Muscle layer of colon (tissue), 2 donors: ENCODE measurements around the gene SEPTIN1.
"Not testable (repeated sequence)": the region's sequence is repeated elsewhere in the genome, so short reads cannot be mapped to it uniquely, and the experiment has no call there.

Experiments
- H3K27ac ChIP-seq: one replicate; pipeline ENCODE4 v1.7.0; 2013; ENCODE audit warnings: low read depth, mild to moderate bottlenecking, low read length, moderate library complexity
- H3K27me3 ChIP-seq, 2 donors: one replicate each; pipeline ENCODE4 v1.7.0; 2013; ENCODE audit warnings: low read length in 2 of 2, mild to moderate bottlenecking in 2 of 2; ENCODE audit not compliant: insufficient read depth in 2 of 2, control insufficient read depth in 1 of 2
- H3K36me3 ChIP-seq: one replicate; pipeline ENCODE4 v1.7.0; 2013; ENCODE audit warnings: mild to moderate bottlenecking, low read length; ENCODE audit not compliant: insufficient read depth
- H3K4me1 ChIP-seq: one replicate; pipeline ENCODE4 v1.7.0; 2013; ENCODE audit warnings: mild to moderate bottlenecking, low read length; ENCODE audit not compliant: insufficient read depth
- H3K4me3 ChIP-seq, 2 donors: one replicate each; pipeline ENCODE4 v1.7.0; 2013; ENCODE audit warnings: low read length in 2 of 2, low read depth in 1 of 2, mild to moderate bottlenecking in 1 of 2, moderate library complexity in 1 of 2
- H3K9ac ChIP-seq: one replicate; pipeline ENCODE4 v1.7.0; 2013; ENCODE audit warnings: low read length
- H3K9me3 ChIP-seq: one replicate; pipeline ENCODE4 v1.7.0; 2013; ENCODE audit warnings: mild to moderate bottlenecking, low read length
- donor health status: abdominal sarcoma.
- donor health status: Adenocarcinoma of cecum.

SEPTIN1 gene

DNA sequence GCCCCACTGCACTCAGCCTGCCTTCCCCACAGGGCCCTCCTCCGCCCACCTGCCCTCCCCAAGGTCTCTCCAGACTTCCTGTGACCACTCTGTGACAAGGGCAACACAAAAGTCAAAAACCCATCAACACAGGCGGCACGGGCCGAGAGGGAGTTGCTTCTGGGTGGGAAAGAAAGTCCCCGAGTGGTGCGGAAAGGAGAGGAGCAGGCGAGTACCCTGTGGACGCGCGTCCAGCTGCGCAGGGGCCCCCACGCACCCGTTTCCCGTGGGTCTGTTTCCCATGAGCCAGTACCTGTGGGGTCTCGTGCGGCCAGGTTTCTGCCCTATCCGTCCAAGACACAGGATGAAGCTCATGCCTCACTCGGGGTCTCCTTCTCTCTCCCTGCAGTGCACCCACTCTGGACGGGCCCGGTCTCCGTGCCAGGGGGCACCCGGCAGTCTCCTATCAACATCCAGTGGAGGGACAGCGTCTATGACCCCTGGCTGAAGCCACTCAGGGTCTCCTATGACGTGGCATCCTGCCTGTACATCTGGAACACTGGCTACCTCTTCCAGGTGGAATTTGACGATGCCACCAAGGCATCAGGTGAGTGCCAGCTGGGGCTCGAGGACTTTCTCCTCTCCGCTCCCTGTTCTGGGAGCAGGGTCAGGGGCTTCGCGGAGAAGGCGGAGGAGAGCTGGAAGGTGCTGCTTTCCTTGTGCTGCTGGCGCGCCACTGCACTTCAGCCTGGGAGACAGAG lies 39.4 kb downstream of the SEPTIN1 start:
- no peaks in the 10 kb centered on the region for H3K4me1 ChIP-seq
- H3K27ac ChIP-seq: no peak overlapping the region
- H3K27me3 ChIP-seq: no peaks in the 10 kb centered on the region
- H3K9ac ChIP-seq: no peak overlapping the region
- no peaks in the 10 kb centered on the region for H3K9me3 ChIP-seq
- no peaks in the 10 kb centered on the region for H3K36me3 ChIP-seq
- H3K4me3 ChIP-seq: no peak overlapping the region

GRCh38 chr16:30341971-30342370 lies 40.4 kb downstream of the SEPTIN1 start:
- H3K4me3 ChIP-seq, H3K27me3 ChIP-seq, H3K9me3 ChIP-seq, H3K36me3 ChIP-seq, H3K4me1 ChIP-seq, H3K27ac ChIP-seq, H3K9ac ChIP-seq: not testable (repeated sequence)

- no peak overlapping the region for H3K27ac ChIP-seq
Measured at GRCh38 chr16:30340621-30341020, 41.7 kb downstream of the SEPTIN1 start.

DNA sequence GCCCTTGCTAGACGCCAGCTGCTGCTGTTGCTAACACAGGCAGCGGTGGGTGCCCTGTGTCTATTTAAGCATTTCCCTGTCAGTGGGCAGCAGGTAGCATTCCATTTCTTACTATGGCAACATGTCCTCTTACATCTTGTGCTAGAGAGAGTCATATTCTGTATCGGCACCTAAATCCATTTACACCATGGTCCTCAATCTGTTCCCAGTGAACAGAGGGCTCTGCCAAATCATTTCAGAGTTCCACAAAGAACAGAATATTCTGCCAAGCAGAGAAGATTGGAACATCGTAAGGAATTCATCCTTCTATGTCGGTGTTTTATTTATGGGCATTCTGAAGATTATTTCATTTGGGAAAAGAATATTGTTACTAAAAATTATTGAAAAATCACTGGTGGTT lies 43.6 kb downstream of the SEPTIN1 start:
- not testable (repeated sequence) for H3K9ac ChIP-seq, H3K27ac ChIP-seq, H3K36me3 ChIP-seq, H3K4me1 ChIP-seq, H3K27me3 ChIP-seq, H3K4me3 ChIP-seq, H3K9me3 ChIP-seq

More at GRCh38 chr16:30340621-30341020, 41.7 kb downstream of the SEPTIN1 start:
- Histone ChIP-seq H3K9me3 (no peaks in the 10 kb centered on the region), H3K36me3 (no peaks in the 10 kb centered on the region), H3K4me3 (no peak overlapping the region), H3K4me1 (peaks cover 4% of the 10 kb centered on the region), H3K9ac (no peak overlapping the region), H3K27me3 (no peaks in the 10 kb centered on the region)

DNA sequence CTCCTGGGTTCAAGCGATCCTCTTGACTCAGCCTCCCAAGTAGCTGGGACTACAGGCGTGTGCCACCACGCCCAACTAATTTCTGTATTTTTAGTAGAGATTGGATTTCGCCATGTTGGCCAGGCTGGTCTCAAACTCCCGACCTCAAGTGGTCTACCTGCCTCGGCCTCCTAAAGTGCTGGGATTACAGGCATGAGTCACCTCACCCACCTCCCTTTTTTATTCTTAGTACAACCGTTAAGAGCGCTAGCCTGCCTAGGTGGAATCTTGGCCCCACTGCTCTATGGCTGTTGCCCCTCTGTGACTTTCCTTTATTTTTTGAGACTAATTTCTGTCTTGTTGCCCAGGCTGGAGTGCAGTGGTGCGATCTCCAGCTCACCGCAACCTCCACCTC lies 44.4 kb downstream of the SEPTIN1 start:
- not testable (repeated sequence) for H3K9me3 ChIP-seq, H3K27ac ChIP-seq, H3K4me3 ChIP-seq, H3K4me1 ChIP-seq, H3K9ac ChIP-seq, H3K36me3 ChIP-seq, H3K27me3 ChIP-seq

DNA sequence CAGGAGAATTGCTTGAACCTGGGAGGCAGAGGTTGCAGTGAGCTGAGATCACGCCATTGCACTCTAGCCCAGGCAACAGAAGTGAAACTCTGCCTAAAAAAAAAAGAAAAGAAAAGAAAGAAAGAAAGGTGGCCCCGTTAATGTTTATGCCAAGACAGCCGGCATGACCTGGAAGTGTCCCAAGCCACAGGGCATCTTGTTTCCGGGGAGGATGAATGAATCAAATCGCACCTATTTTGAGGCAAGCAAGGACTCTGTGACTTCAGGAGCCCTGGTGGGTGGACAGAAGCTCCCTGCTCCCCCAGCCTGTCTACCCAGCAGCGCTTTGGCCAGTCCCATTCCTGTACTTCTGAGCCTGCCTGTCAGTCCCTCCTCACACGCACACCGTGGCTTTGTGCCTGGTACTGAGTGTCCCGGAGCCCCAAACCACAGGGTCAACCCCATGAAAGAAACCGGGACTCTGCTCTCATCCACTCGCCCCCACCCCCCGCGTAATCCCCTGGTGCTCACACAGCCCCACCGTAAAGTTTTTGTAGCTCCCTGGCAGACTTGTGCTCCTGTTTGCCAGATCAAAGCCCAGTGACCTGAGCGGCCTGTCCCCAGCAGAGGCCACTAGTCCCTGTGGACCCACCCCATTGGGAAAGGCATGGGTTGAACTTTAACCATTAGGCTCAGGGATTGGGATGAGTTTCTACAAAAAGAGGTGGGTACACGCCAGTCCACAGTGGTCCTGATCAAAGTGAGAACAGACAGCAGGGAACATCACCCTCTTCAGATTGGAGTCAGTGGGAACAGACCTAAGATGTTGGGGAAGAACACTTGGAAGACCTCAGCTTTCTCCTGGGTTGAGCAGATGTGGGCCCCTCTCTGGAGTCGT lies 46.5 kb downstream of the SEPTIN1 start:
- no peaks in the 10 kb centered on the region for H3K36me3 ChIP-seq

GRCh38 chr16:30335028-30335597 lies 47.2 kb downstream of the SEPTIN1 start:
- H3K9me3 ChIP-seq, H3K9ac ChIP-seq, H3K27me3 ChIP-seq, H3K4me1 ChIP-seq, H3K36me3 ChIP-seq: not testable (repeated sequence)
- Histone ChIP-seq H3K27ac (peak overlapping the region; percentile 49), H3K4me3 (peak overlapping the region; percentile 31 to 59)

More for the DNA sequence above, 46.5 kb downstream of the SEPTIN1 start:
- H3K9me3 ChIP-seq: no peaks in the 10 kb centered on the region
- H3K4me1 ChIP-seq: peaks cover 5% of the 10 kb centered on the region
- H3K27me3 ChIP-seq: no peaks in the 10 kb centered on the region
- peak overlapping the region; percentile 49 for H3K27ac ChIP-seq
- H3K4me3 ChIP-seq: peak overlapping the region; percentile 31 to 59
- H3K9ac ChIP-seq: no peak overlapping the region

DNA sequence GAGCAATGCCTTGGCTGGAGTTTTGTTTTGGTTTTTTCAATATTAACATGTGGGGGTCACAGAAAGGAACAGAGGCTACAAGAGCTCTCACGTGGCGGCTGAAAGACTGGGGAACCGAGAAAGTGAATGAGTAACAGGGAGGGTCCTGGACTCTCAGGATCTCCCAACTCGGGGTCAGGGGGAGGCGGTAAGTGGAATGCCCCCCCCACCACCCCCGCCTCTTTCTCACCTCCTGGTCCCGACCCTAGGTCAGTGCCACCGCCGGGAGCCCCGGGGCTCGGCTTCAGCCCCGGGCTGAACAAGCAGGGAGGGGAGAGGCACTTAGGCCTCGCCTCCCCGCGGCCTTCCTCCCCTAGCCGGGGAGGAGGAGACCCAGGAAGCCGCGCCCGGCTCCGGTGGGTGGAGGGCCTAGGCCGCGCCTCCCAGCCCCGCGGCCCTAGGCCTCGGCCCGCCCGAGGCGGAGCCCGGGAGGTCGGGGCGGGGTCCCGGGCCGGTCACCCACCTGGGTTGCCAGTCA lies 47.8 kb downstream of the SEPTIN1 start:
- H3K9me3 ChIP-seq, H3K36me3 ChIP-seq, H3K27me3 ChIP-seq, H3K4me1 ChIP-seq, H3K9ac ChIP-seq: not testable (repeated sequence)
- H3K4me3 ChIP-seq: peak overlapping the region in 1 of 2 donors; percentile 11
- peak overlapping the region; percentile 47 for H3K27ac ChIP-seq
